ENCODE results near the gene KANSL1L. TPM values are rescaled to one million over a fixed set of nuclear protein-coding genes. Genes with fewer than 3 reads are reported as not detected.

Gene KANSL1L
- total RNA-seq, 1 donor from 2014 or later = 34.4 TPM

DNA sequence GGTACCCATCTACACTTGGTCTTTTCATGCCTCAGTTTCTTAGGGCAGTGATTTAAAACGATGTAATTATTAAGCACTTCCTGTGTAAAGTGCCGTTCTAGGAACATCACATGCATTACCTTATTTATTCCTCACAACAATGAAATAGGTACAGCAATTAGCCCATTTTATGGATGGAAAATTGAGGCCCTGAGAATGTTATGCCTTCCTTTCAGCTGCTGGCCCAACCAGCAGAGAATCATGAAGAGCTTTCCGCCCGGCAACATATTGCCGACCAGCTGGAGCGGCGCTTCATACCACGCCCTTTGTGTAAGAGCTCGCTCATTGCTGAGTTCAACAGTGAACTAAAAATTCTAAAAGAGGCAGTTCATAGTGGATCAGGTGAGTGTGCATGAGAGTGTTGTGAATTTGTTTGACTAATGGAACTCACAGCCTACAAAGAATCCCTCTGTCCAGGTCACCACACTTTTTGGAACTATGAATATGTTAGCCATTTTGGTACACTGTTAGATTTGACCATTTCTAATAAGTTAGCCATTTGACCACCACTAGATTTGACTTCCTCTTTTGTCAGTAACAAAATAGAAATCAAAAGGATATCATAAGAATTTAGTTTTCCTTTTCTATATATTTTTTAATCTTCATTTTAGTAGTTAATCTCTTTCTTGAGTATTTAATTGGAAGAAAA, 194.4 kb downstream of the KANSL1L start:
- H3K4me1 ChIP-seq = no peaks in the 10 kb centered on the region
- no peaks in the 10 kb centered on the region for H3K9me3 ChIP-seq
- no peaks in the 10 kb centered on the region for H3K36me3 ChIP-seq
- TF ChIP-seq, protein P1, sequence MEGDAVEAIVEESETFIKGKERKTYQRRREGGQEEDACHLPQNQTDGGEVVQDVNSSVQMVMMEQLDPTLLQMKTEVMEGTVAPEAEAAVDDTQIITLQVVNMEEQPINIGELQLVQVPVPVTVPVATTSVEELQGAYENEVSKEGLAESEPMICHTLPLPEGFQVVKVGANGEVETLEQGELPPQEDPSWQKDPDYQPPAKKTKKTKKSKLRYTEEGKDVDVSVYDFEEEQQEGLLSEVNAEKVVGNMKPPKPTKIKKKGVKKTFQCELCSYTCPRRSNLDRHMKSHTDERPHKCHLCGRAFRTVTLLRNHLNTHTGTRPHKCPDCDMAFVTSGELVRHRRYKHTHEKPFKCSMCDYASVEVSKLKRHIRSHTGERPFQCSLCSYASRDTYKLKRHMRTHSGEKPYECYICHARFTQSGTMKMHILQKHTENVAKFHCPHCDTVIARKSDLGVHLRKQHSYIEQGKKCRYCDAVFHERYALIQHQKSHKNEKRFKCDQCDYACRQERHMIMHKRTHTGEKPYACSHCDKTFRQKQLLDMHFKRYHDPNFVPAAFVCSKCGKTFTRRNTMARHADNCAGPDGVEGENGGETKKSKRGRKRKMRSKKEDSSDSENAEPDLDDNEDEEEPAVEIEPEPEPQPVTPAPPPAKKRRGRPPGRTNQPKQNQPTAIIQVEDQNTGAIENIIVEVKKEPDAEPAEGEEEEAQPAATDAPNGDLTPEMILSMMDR (IDR thresholded peaks at IDR 0.05) = no peak
- H3K4me3 ChIP-seq = no peak overlapping the region
- no peak overlapping the region for H3K27ac ChIP-seq
- intact Hi-C loops (cut with DNase I) = loop anchor here (5.0 kb wide), 1 partner anchor 215 kb away; no protein-coding TSS in a partner anchor
- no peaks in the 10 kb centered on the region for H3K27me3 ChIP-seq (ENCODE audit: low read depth)
- no peak for ATAC-seq
- DNase-seq = no peak

DNA sequence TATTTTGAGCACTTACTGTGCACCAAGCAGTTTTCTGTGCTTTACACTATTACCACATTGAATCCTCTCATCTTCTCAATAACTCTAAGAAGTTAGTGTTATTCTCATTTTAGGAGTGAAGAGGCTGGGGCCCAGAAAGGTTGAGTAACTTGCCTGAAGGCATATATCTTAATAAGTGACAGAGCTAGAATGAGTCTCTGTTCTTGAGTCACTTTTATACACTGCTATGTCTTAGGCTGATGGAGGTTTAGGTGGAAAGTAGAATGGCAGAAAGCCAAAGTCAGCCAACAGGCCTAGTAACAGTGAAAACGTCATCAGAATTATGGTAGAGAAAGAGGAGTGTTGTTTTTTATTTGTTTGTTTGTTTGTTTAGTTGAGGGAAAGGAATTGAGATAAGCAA, 196.6 kb downstream of the KANSL1L start:
- Histone ChIP-seq H3K4me3 (no peak overlapping the region), H3K4me1 (no peaks in the 10 kb centered on the region), H3K27ac (no peak overlapping the region), H3K36me3 (no peaks in the 10 kb centered on the region), H3K27me3 (ENCODE audit: low read depth) (no peaks in the 10 kb centered on the region), H3K9me3 (no peaks in the 10 kb centered on the region)
- DNase-seq = no peak
- intact Hi-C loops (cut with DNase I) = no loop called here
- ATAC-seq = no peak
- TF ChIP-seq, protein P1 (IDR thresholded peaks at IDR 0.05) = no peak

DNA sequence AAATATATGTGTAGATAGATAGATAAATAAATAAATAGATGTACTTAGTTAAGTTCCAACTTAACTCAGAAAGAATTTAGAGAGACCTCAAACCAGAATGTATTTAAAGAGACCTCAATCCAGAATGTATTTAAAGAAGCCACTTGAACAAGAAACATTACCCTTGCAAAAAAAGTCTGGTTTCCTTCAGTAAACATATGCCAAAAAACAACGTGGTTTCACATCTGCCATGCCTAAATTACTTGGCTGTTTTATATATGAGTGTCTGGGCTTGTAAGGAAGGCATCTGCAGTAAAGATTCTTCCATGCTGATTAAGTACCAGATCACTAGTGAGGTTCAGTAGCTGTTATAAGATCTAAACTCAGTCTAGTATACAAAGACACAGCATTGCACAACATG, 197.9 kb downstream of the KANSL1L start:
- H3K4me3 ChIP-seq = no peak overlapping the region
- intact Hi-C loops (cut with DNase I) = no loop called here
- ATAC-seq (no peak), DNase-seq (no peak)
- H3K4me1 ChIP-seq = no peaks in the 10 kb centered on the region
- TF ChIP-seq, protein P1 (IDR thresholded peaks at IDR 0.05) = no peak
- H3K27ac ChIP-seq = no peak overlapping the region
- H3K36me3 ChIP-seq = no peaks in the 10 kb centered on the region
- no peaks in the 10 kb centered on the region for H3K27me3 ChIP-seq (ENCODE audit: low read depth)
- no peaks in the 10 kb centered on the region for H3K9me3 ChIP-seq

Other genes starting within 250 kb of the KANSL1L start
- 45.1 TPM for gene RPE, start 168.8 kb downstream of the KANSL1L start, total RNA-seq
- gene ACADL, start 54.0 kb upstream of the KANSL1L start, total RNA-seq = 45.4 TPM
- not detected for gene MYL1, start 143.8 kb upstream of the KANSL1L start, total RNA-seq

Measured in lower lobe of right lung (tissue), 2 donors.